Measurements from ENCODE around the gene SPATA31D4.
"Not testable (repeated sequence)": the region's sequence is repeated elsewhere in the genome, so short reads cannot be mapped to it uniquely, and the experiment has no call there.

Gene SPATA31D4

GRCh38 chr9:81928305-81928704, at the start of gene SPATA31D4:
SPATA31D4 (plus strand) TSS chr9:81928428; CDS start chr9:81928514, 86 bp downstream.
- in situ Hi-C loops (cut with HindIII; ENCODE audit: low sequenced_read_pairs): not testable (repeated sequence)

DNA sequence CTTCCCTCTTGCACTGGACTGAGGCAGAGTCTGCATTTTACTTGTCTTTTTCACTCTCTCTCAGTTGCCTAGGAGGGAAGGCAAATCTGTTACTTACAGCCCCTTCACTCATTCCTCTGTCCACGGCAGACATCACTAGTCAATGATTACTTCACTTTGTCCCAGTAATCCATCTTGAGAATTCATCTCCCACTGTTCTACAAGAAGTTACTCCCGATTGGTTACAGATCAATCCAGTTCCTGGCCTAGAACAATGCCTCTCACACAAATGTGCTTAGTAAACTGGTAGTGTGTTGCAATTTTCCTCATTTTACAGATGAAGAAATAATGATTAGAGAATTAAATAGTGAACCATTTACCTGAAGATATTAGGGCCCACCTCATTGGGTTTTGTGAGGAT, 49.7 kb upstream of the SPATA31D4 start:
- in situ Hi-C loops (cut with HindIII; ENCODE audit: low sequenced_read_pairs): no loop called here

- in situ Hi-C loops (cut with HindIII; ENCODE audit: low sequenced_read_pairs): no loop called here
Observed at GRCh38 chr9:81879501-81879916, 48.7 kb upstream of the SPATA31D4 start.

DNA sequence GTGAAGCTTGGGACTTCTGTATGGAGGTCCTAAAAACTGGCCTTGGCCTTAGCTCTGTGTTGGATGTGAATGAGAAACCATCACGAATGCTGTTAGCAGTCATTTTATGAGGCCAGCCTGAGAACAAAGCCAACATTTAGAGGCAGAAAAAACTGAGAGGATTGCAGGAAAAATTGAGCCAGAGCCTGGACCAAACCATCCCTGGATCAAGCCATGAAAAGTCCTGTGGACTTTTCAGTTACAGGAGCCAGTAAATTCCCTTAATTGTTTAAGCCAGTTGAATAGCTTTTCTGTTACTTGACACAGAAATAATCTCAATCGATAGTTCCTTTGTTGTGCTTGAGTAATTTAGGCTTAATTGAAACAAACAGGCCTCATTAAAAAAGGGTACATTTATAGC, 42.6 kb upstream of the SPATA31D4 start:
- in situ Hi-C loops (cut with HindIII; ENCODE audit: low sequenced_read_pairs): no loop called here

DNA sequence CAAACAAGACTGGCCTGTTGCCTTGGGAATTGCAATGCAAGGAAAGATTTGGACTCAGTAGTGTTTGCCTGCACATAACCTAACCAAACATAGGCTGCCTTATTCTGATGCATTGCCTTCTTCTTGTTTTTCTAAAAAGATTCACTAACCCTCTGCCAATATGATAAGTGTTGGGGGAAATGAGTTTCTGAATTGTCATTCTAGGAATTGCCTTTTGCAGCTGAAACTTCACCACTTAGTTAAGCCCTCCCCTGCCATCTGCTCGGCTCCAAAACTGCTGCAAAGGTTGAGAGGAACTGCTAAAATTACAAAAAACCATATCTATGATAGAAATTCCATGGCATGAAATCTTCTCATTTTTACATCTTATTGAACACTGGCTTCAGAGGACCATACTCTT, 41.6 kb upstream of the SPATA31D4 start:
- in situ Hi-C loops (cut with HindIII; ENCODE audit: low sequenced_read_pairs): no loop called here

GRCh38 chr9:81890104-81890503, 38.1 kb upstream of the SPATA31D4 start:
- in situ Hi-C loops (cut with HindIII; ENCODE audit: low sequenced_read_pairs): no loop called here

- in situ Hi-C loops (cut with HindIII; ENCODE audit: low sequenced_read_pairs): no loop called here
Observed at GRCh38 chr9:81892440-81892839, 35.8 kb upstream of the SPATA31D4 start.

DNA sequence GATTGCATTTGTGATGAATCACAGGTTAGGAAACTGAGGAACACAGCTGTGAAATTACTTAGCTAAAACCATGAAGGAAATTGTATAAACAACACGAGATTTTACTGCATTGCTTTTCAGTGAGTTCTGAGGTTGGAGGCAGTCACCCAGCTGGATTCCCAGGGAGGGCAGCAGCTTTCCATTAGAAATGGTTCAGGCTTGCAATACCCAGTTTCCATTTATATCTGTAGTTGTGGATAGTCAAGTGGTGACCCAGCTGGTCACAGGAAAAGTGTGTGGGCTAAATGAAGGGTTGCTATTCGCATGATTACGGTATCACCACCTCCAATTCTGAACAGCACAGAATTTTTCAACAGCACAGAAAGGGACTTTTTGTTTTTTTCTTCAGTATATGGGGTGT, 34.3 kb upstream of the SPATA31D4 start:
- in situ Hi-C loops (cut with HindIII; ENCODE audit: low sequenced_read_pairs): no loop called here

- in situ Hi-C loops (cut with HindIII; ENCODE audit: low sequenced_read_pairs): no loop called here
Observed at GRCh38 chr9:81894891-81895290, 33.3 kb upstream of the SPATA31D4 start.

DNA sequence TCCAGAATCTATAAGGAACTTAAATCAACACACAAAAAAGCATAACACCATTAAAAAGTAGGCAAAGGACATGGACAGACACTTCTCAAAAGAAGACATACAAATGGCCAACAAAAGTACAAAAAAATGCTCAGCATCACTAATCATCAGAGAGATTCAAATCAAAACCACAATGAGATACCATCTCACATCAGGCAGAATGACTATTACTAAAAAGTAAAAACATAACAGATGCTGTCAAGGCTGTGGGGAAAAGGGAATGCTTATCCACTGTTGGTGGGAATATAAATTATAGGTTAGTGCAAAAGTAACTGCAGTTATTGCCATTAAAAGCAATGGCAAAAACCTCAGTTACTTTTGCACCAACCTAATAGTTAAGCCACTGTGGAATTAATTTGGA, 32.2 kb upstream of the SPATA31D4 start:
- in situ Hi-C loops (cut with HindIII; ENCODE audit: low sequenced_read_pairs): no loop called here

GRCh38 chr9:81898851-81899250, 29.4 kb upstream of the SPATA31D4 start:
- in situ Hi-C loops (cut with HindIII; ENCODE audit: low sequenced_read_pairs): no loop called here

- in situ Hi-C loops (cut with HindIII; ENCODE audit: low sequenced_read_pairs): no loop called here
Observed at GRCh38 chr9:81902196-81902595, 26.0 kb upstream of the SPATA31D4 start.

DNA sequence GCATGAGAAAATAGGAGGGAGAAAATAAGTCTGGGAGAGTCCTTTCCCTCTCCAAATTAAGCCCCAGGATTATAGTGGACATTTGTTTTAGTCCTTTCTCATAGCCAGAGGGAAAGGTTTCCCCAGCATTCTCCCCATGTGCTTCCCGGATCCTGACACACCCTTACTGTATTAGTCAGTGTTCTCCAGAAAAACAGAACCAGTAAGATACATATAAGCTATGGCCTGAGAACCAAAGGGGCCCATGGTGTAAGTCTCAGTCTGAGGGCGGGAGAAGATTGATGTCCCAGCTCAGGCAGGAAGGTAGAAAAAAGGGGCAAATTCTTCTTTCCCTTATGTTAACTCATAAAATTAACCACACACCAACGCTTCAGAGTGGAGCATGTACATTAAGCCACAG, 25.6 kb upstream of the SPATA31D4 start:
- in situ Hi-C loops (cut with HindIII; ENCODE audit: low sequenced_read_pairs): no loop called here

- in situ Hi-C loops (cut with HindIII; ENCODE audit: low sequenced_read_pairs): no loop called here
Observed at GRCh38 chr9:81906671-81907070, 21.6 kb upstream of the SPATA31D4 start.

GRCh38 chr9:81912135-81912534, 16.1 kb upstream of the SPATA31D4 start:
- in situ Hi-C loops (cut with HindIII; ENCODE audit: low sequenced_read_pairs): no loop called here

DNA sequence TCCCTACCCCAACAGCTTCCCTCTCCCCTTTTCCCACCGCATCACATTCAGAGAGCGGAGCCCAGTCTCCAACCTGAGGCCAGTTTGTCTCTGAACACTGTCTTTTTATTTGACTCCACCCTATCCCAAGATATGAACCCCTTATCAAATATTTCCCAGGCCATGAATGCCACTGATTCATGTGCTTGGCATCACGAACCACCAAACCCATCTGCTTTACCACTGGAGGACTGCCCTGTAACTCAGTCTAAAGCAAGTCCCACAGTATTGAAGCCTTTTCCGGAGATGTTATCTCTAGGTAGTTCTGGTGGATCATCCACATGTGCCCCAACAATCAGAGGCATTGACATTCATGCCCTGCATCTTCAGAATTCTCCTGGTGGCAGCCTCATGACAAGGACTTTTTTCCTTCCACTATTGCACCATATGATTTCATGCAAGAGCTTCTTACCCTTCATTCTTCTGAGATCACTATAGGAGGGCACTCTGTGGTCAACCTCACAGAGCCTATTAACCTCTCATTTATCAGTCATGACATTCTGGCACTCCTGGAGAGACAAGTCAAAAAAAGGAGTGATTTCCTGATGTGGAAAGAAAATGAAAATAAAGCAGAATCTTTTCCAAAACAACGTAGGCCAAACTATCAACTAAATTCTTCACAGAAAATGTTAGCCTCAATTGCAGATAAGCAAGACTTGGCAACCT, 12.3 kb upstream of the SPATA31D4 start:
- in situ Hi-C loops (cut with HindIII; ENCODE audit: low sequenced_read_pairs): no loop called here

DNA sequence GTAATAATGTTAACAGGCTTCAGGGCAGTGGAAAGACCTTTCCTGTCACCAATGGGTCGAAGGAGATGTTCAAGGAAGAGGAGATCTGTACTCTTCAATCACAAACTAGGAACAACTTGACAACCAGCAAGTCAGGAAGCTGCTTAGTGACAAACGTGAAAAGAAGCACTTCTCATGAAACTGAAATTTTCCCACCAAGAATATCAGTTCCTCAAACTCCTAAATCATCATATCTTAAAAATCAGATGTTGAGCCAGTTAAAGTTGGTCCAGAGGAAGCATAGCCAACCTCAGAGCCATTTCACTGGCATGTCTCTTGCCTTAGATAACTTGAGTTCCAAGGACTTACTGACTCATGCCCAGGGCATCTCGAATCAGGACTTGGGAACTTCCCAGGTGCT, 9.7 kb upstream of the SPATA31D4 start:
- in situ Hi-C loops (cut with HindIII; ENCODE audit: low sequenced_read_pairs): not testable (repeated sequence)

DNA sequence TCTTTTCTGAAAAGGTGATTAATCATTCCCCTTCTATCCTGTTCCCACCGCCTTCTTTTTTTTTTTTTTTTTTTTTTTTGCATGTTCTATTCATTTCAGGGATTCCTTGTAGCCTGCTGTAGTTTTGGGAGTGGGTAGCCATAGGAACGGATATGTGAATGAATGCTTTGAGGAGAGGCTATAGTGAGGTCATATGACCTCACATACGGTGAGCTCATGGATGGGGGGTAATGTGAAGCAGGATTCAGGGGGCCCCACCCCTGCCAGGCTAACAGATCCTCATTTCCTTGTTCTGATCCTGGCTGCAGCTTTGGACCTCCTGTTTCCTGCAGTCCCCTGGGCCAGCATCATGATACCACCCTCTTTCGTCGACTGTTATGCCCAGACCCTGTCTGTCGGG, 1.9 kb downstream of the SPATA31D4 start:
- in situ Hi-C loops (cut with HindIII; ENCODE audit: low sequenced_read_pairs): not testable (repeated sequence)

GRCh38 chr9:81933547-81933946, 5.3 kb downstream of the SPATA31D4 start:
- in situ Hi-C loops (cut with HindIII; ENCODE audit: low sequenced_read_pairs): not testable (repeated sequence)

GRCh38 chr9:81943393-81943792, 15.2 kb downstream of the SPATA31D4 start, which contains the start of gene SPATA31D3:
SPATA31D3 (plus strand) TSS chr9:81943500; CDS start chr9:81943586, 86 bp downstream.
- in situ Hi-C loops (cut with HindIII; ENCODE audit: low sequenced_read_pairs): not testable (repeated sequence)

GRCh38 chr9:81948650-81949049, 20.4 kb downstream of the SPATA31D4 start:
- in situ Hi-C loops (cut with HindIII; ENCODE audit: low sequenced_read_pairs): not testable (repeated sequence)

DNA sequence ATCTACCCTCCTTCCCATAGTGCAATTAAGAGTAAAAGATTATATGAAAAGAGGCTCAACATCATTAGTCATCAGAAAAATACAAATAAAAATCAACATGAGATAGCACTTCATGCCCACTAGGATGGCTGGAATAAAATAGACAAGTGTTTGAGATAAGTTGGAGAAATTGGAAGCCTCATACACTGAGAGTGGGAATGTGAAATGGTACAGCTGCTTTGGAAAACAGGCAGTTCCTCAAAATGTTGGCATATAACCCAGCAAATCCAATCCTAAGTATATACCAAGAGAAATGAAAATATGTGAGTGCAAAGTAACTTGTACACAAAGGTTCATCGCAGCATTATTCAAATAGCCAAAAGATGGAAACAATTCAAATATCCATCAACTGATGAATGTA, 24.9 kb downstream of the SPATA31D4 start:
- in situ Hi-C loops (cut with HindIII; ENCODE audit: low sequenced_read_pairs): no loop called here

- in situ Hi-C loops (cut with HindIII; ENCODE audit: low sequenced_read_pairs): no loop called here
Observed at GRCh38 chr9:81955625-81956024, 27.4 kb downstream of the SPATA31D4 start.
